Measurements from ENCODE around the gene EFHD1. TPM values are rescaled to one million over a fixed set of nuclear protein-coding genes. Genes with fewer than 3 reads are reported as not detected.
A peak's percentile ranks its signal among the peaks of the same experiment; 100 is the strongest.

Gene EFHD1
- total and polyA plus RNA-seq, 7 donors, result 6.6 to 20.7 (median 10.0) TPM

DNA sequence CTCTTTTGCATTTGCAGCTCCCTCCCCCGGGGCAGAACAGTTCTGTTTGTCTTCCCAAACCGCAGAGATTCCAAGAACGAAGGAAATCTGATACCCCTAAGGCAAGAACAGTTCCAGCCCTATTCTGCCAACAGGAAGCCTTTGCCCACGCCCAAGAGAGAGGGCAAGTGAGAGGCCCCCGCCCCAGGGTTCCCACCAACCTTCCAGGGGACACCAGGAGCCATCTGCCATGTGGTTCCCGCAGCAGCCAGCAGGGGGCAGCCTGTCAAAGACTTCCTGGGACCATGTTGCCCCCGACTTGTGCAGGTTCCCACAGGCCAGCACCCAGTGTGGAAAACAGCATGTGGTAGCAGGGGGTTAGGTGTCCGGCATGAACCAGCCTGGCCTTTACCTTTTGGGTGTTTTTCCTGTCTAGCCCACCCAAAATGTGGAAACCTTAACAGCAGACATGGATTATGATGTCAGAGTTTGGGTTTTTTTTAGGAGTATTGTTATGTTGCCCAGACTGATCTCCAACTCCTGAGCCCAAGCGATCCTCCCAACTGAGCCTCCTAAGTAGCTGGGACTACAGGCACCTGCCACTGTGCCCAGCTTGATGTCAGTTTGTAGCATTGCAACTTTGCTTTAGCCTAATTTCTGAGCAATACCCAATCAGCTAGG is 21.7 kb upstream of the EFHD1 start:
- no peaks in the 10 kb centered on the region for H3K4me1 ChIP-seq
- H3K4me3 ChIP-seq, result no peak overlapping the region
- TF ChIP-seq CTCF (IDR thresholded peaks at IDR 0.05), result peak; percentile 72
- intact Hi-C loops (cut with DNase I), result loop anchor here in 1 of 2 donors (2.0 to 5.0 kb wide), 2 partner anchors 436 to 639 kb away; partner anchors contain the start of gene ATG16L1
- DNase-seq (peak; percentile 74 to 81), ATAC-seq (peak; percentile 55 to 81 (median 75))
- H3K9me3 ChIP-seq, result no peaks in the 10 kb centered on the region
- no peaks in the 10 kb centered on the region for H3K27me3 ChIP-seq (ENCODE audit: insufficient read depth in 3 of 3, low read length in 2 of 3)
- no peak overlapping the region for H3K27ac ChIP-seq
- no peaks in the 10 kb centered on the region for H3K36me3 ChIP-seq (ENCODE audit: insufficient read depth in 1 of 2, low read depth in 1 of 2)
- 33 to 50% (median 34%) methylated on average over 9 of the region's 9 CpGs for WGBS, 3 donors

GRCh38 chr2:232613538-232614134 is 19.8 kb upstream of the EFHD1 start:
- Histone ChIP-seq H3K36me3 (ENCODE audit: insufficient read depth in 1 of 2, low read depth in 1 of 2) (no peaks in the 10 kb centered on the region), H3K9me3 (no peaks in the 10 kb centered on the region), H3K4me1 (no peaks in the 10 kb centered on the region), H3K4me3 (no peak overlapping the region), H3K27ac (no peak overlapping the region), H3K27me3 (ENCODE audit: insufficient read depth in 3 of 3, low read length in 2 of 3) (no peaks in the 10 kb centered on the region)
- no peak for TF ChIP-seq CTCF (IDR thresholded peaks at IDR 0.05)
- 57 to 86% (median 76%) methylated on average over 3 of the region's 3 CpGs for WGBS, 3 donors
- DNase-seq (no peak), ATAC-seq (no peak)
- intact Hi-C loops (cut with DNase I), result loop anchor here in 1 of 2 donors (2.0 to 5.0 kb wide), 2 partner anchors 434 to 637 kb away; partner anchors contain the start of gene ATG16L1

GRCh38 chr2:232615339-232615738 is 18.1 kb upstream of the EFHD1 start:
- no peaks in the 10 kb centered on the region for H3K9me3 ChIP-seq
- H3K4me1 ChIP-seq, result no peaks in the 10 kb centered on the region
- no peak for ATAC-seq
- WGBS, 3 donors, result 75 to 79% (median 76%) methylated on average over 6 to 8 of the region's 8 CpGs
- no peak overlapping the region for H3K4me3 ChIP-seq
- intact Hi-C loops (cut with DNase I), result no loop called here
- no peaks in the 10 kb centered on the region for H3K27me3 ChIP-seq (ENCODE audit: insufficient read depth in 3 of 3, low read length in 2 of 3)
- no peak overlapping the region for H3K27ac ChIP-seq
- H3K36me3 ChIP-seq (ENCODE audit: insufficient read depth in 1 of 2, low read depth in 1 of 2), result no peaks in the 10 kb centered on the region
- DNase-seq, result no peak
- TF ChIP-seq CTCF (IDR thresholded peaks at IDR 0.05), result no peak

- Histone ChIP-seq H3K9me3 (no peaks in the 10 kb centered on the region), H3K36me3 (ENCODE audit: insufficient read depth in 1 of 2, low read depth in 1 of 2) (no peaks in the 10 kb centered on the region), H3K4me3 (no peak overlapping the region), H3K27me3 (ENCODE audit: insufficient read depth in 3 of 3, low read length in 2 of 3) (peaks cover 0 to 1% (median 0%) of the 10 kb centered on the region in 3 donors), H3K4me1 (no peaks in the 10 kb centered on the region), H3K27ac (no peak overlapping the region)
- ATAC-seq (no peak), DNase-seq (no peak)
- no peak for TF ChIP-seq CTCF (IDR thresholded peaks at IDR 0.05)
- intact Hi-C loops (cut with DNase I), result no loop called here
- WGBS, 3 donors, result 94 to 95% (median 94%) methylated on average over 9 of the region's 9 CpGs
These were observed 12.2 kb upstream of the EFHD1 start for GRCh38 chr2:232621186-232621585.
